Activated CD4-positive, CD25-positive, alpha-beta regulatory T cell treated with anti-CD3 and anti-CD28 coated beads, Interleukin-2, amount 50 U/mL, for 24 hours (primary cell): ENCODE data around the gene ADO.

Experiments used
- ATAC-seq, 2 donors: fragments of 150-1000 bp; cut with Tn5 transposase; one replicate each; pipeline ENCODE4 v1.10.0; 2021; ENCODE audit warnings: mild to moderate bottlenecking in 1 of 2, moderate library complexity in 1 of 2

The ADO gene

DNA sequence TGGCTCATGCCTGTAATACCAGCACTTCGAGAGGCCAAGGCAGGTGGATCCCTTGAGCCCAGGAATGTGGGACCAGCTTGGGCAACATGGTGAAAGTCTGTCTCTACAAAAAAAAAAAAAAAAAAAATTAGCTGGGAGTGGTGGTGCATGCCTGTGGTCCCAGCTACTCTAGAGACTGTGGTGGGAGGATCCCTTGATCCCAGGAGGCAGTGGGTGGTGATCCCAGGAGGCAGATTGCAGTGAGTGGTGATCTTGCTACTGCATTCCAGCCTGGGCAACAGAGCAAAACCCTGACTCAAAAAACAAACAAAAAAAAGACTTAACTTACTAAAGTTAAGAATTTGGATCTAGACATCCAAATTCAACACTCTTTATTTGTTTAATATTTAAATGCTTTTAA lies 10.2 kb upstream of the ADO start:
- ATAC-seq: no peak

DNA sequence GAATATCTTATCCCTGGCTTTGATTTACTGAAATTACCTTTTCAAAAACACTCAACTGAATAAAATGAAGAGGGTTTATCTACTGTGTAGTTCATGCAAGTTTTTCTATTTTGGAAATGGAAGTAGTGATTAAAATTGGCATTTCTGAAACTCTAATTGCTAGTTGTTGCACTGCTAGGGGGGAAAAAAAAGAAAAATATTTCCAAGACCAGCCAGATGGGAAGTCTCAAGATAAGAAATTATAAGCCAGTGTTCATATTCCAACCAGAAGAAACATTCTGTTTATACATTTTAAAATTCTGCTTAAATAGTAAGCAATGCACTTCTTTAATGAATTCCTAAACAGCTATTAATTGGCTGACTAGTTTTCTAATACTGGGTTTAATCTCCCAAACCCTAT lies 9.4 kb upstream of the ADO start:
- ATAC-seq: no peak

DNA sequence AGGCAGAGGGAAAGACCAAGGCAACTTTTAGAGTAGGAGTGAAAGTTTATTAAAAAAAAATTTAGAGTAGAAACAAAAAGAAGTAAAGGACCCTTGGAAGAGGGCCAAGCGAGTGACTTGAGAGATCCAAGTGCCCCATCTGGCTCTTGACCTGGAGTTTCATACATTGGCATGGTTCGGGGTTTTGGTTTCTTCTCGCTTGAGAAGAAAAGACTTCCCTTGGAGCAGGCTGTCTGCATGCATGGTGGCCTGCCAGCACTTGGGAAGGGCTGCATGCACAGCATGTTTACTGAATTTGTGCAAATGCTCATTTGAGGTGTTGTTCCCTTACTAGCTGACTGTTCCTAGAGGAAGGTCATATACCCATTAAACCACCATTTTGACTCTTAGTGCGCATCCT lies 8.8 kb upstream of the ADO start:
- no peak for ATAC-seq

DNA sequence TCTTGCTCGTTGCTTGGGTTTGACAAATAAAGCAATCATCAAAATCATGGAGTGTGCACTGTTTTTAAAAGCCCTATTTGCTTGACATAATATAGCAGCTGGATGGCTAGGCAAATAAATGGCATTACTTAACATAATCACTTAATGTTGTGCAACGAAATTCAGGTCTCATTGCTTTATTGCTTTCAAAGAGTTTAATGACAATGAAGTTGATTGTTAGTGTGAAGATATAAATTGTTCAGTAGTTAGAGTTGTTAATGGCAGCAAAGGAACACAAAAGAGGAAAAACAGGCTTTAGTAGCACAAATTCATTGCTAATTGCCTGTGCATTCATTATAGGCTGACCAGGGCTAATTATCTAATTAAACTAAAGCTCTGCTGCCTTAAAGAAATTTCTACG lies 7.6 kb upstream of the ADO start:
- ATAC-seq: no peak

DNA sequence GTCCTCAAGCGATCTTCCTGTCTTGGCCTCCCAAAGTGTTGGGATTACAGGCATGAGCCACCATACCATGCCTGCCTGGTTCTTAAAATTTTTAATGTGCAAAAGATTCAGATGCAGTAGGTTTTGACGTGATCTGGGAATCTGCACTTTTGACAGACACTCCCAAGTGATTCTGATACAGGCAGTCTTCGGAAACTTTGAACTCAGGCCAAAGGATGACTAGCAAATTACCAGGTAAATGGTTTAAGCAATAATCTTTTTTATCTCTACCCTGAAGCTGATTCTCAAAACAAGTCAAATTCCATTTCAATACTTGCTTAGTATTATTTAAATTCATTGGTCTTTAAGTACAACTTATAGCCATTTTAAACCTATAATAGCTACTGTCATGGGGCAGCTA lies 2.6 kb upstream of the ADO start:
- ATAC-seq: no peak

DNA sequence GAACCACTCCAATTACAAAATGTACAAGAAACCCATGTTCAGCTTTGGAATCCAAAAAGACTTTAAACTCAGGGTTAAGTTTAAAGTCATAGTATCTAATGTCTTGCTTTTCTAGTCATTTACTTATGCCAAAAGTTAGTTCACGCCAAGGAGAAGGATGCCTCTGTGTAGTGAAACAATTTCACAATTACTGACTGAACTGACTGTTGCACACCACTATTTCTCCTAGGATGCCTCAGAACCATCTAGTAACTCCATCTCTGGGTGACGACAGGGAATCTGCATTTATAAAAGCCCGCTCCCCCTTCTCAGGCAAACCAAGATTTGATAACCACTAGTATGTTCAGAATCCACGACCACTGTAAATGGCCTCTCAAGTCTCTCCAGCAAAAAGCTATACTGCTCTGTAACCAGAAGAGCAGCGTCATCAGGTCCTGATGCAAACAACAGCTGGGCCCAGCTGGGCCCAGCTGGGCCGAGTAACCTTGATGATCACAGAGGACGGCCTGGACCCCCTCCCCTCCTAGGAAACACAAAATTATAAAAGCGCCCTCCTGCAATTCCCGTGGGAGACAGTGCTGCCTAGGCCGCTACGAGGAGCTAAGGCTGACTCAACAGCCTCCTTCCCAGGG lies 680 bp upstream of the ADO start:
- no peak for ATAC-seq

DNA sequence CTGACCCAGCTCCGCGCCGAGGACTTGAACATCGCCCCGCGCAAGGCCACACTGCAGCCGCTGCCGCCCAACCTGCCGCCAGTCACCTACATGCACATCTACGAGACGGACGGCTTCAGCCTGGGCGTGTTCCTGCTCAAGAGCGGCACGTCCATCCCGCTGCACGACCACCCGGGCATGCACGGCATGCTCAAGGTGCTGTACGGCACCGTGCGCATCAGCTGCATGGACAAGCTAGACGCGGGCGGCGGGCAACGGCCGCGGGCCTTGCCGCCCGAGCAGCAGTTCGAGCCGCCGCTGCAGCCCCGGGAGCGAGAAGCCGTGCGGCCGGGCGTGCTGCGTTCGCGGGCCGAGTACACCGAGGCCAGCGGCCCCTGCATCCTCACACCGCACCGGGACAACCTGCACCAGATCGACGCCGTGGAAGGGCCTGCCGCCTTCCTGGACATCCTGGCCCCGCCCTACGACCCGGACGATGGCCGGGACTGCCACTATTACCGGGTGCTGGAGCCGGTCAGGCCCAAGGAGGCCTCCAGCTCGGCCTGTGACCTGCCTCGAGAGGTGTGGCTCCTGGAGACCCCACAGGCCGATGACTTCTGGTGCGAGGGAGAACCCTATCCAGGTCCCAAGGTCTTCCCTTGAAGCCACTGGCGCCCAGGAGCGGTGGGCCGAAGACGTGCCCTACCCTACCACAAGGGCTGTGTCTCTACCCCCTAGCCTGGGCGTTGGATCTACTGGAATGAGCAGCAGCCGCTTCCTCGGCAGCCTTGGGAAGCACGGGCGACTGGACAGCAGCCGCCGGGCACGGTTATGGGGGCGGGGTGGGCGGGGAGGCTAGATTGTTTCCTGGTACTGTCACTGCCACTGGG lies 945 bp downstream of the ADO start:
- ATAC-seq: no peak

DNA sequence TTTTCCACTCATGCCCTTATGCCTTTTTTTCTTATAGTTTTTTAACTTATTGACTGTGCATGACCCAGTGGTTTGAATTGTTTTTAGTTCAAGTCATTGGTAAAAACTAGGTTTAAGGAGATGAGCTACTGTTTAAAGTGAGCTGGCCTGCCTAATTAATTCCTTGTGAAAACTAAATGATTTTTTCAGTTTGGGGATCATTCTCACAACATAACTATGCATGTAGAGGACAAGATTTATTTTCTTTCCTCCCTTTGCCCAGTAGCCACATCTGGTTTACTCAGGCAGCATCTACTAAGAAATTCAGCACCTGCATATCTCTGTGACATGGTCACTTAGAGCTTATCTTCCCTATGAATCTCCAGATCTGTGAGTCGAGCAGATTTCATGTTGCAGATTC lies 1.7 kb downstream of the ADO start:
- no peak for ATAC-seq

DNA sequence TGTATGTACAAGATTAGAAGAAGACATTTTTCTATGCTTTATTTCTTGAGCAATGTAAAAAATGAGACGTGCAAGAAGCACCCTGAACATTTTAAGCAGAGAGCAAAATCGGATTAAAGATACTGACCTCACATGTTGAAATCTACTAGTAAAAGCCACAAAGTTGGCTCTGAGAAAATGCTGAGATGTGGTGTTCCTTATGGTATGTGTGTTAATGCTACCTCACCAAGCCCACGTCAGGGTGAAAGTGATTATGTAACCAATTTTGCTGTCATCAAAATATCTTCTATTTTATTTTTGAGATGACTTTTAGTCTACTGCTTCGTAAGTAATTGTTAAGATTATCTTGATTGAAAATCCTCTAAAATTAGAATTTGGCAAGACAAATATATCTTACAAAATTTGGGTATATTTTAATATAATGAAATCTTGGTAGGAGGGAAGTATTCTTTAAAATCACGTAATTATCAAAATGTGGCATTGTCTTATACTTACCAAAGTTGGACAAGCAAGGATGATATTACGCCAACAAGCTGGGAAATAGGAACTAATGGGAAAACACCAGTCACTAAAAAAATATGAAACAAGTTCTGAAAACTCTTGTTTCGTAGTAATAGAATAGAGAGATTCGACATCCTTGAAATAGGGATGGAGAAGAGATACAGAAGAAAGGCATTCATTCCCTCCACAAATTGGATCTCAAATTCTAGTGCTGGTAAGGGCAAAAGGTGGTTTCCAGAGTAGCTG lies 5.8 kb downstream of the ADO start:
- no peak for ATAC-seq

DNA sequence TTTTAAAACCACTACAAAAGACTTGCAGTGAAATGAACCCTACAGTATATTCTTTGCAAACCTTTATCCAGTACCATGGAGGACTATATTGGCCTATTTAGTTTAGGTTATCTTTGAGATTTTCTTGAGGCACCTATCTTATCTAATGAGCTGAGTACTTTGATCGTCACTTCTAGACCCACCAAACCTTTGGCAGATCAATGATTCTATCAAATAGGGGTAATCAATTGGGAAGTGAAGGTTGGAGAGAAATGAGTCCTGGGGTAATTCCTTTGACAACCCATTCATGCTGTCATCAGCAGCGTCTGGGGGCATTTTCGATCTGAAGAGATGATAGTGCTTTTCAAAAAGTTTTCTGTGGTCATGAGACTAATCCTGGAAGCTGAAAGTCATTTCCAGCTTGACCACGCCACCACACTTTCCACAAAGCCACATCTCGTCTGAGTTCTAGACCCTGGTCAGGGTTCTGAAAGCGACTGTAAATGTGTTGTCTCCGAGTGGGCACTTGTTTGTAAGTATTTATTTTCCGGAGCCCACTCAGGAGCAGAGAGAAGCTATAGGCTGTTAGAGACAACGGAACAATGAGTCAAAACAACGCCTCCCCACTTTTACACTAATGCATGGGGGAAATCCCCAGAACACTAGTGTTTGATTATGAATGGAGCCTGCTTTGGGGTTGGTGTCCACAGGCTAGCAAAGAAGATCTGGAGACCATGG lies 6.8 kb downstream of the ADO start:
- peak; percentile 57 to 60 for ATAC-seq

DNA sequence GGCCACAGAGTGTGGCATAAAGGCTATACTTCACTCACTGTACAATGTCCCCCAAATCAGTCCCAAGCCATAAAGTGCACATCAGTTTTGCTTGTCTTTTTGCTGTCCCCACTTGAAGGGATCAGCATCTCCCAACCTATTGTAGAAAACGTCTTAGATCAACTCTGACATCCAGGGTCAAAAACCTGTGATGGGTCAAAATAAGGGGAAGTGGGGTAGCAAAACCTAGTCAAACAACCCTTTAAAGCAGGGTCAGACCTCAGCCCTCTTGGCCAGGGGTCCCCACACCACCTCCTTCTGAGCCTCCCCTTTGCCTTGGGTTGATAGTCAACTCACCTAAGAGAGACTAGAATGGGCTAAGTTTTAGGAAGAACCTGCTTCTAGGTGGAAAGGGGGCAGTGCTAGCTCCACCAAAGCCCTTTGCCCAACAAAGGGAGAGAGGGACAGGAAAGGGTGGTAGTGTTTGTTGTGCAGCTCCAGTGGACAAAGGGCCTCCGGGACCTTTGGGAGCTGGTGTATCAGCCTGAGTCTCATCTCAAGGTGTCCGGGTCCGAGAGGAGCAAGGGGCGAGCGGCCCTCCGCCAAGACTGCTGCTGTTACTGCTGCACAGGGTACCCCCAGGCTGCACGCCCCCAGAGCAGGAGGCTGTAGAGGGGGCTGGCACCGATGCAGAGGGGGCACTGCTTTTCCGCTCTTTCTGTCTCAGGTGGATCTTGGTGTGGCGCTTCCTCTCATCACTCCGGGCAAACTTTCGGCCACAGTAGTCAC lies 8.3 kb downstream of the ADO start:
- no peak for ATAC-seq

DNA sequence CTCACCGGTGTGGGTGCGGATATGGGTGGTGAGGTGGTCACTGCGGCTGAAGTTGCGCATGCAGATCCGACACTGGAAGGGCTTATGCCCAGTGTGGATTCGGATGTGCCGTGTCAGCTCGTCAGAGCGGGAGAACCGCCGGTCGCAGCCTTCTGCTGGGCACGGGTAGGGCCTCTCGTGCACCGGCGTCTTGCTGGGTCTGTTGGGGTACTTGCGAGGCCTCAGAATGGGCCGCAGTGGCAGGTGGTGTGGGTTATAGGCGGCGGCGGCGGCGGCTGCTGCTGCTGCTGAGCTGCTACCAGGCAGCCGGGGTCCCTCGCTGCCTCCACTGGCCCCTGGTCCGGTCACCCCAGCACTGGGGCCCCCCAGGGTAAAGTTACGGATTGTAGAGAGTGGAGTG lies 8.9 kb downstream of the ADO start:
- ATAC-seq: no peak

DNA sequence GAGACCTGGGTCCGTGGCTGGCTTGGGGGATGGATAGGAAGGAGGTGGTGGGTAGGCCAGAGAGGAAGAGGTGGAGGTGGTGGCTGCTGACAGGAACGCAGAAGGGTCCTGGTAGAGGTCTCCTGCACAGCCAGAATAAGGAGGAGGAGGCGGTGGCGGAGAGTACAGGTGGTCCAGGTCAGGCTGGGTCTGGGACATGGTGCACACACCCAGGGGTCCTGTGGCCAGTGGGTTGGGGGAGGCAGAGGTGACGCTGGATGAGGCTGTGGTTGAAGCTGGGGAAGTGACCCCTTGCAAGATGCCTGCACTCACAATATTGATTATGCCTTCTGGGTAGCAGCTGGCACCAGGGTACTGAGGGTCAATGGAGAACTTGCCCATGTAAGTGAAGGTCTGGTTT lies 9.5 kb downstream of the ADO start:
- no peak for ATAC-seq

DNA sequence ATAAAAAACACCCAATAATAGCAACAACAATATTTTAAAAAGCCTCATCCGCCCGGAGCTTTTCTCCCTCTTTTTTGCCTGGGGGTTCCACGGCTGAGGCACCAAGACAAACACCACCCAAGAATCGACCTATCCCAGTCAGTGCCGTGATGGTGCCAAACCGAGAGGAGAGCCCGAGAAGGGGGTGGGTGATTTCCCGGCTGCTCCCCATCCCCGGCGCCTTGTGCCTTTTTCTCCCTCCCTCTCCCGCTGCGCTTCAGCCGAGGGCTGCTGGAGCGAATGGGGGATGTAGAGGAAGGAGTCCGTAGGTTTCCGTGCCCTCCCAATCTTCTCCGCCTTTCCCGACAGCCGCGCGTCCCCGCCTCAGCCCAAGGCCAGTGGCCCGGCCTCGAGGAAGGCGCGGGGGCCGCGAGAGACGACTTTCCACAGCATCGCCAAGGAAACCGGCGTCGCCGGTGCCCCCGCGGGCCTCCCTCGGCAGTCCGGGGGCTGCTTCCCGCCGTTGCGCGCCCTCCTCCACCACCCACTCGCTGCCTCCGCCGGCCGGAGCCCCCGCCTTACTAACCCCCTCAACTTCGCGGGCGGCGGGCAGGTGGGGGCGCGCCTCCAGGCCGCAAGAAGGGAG lies 10.3 kb downstream of the ADO start:
- no peak for ATAC-seq

DNA sequence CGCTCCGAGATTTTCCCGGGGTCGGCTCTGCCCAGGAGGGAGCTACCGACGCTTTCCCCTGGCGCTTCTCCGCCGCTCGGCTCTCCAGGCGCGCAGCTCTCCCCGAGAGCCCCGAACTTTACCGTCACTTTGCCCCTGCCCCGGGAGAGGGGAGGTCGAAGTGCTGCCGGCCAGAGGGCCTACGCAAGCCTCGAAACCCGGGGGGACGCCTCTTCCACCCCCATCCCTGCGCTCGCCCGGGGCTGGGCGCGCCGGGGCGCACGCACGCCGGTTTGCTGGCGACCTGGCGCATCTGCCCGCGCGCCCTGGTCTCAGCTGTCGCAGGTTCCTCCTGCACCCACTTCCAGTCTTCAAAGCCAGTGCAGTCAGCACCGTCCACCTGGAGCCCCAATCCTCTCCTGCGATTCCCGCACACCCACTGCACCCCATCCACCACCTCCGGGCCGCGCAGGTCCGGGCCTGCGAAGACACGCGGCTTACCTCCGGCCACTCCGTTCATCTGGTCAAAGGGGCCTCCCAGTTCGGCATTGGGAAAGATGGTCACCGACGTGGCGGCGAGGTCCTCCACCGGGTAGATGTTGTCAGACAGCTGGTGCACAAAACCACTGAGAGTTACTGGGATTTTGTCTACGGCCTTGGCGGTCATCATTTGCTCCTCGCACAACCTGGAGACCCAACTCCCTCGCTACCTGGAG lies 11.0 kb downstream of the ADO start:
- no peak for ATAC-seq

DNA sequence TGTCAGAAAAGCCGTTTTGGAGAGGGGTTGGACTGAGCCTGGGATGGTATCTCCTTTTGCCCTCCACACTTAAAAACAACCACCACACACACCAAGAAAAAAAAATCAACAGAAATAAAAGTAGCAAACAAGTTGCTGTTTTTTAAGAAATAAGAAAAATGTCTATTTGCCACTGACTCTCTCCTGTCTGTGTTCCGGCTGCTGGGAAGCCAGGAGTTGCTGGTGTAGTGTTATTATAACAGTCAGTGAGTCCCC lies 11.5 kb downstream of the ADO start:
- no peak for ATAC-seq

DNA sequence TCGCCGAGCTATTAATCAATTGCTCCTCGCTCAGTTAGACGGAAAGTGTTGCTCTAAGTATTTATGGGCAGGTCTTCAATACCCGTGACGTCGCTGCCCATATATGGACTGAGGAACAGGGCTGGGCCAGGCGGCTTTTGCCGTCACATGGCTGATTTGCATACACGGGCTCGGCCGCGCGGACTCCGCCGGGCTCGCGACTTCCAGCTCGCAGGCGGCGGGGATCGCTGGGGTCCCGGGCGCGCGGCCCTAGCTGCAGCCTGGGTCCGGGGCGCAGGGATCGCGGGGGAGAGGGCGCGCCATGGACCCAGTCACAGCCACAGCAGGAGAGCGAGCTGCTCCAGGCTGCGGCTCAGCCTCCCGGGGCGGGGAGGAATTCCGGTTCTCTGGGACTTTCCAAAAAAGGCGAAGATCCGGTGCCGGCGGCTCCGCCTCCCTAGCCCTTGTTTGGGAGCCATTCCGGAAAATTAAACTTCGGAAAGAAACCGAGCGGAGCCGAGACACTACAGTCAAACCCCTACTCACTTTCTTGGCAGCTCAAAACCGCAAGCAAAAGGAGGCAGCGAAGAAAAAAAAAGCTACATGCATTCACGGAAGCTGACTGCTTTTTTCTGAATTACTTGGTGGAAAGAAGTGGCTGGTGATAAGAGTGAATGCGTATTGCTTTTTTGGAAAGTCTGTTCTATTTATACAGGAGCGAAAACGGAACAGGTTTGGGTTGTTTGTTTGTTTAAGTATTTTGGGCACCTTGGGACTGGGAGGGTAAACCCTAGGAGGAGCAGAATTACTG lies 12.0 kb downstream of the ADO start, which contains the start of gene EGR2:
EGR2 (minus strand) TSS at position 36 of the 790 bp plus-strand sequence. CDS start 337 bp downstream, outside the sequence.
- ATAC-seq: peak; percentile 76 to 80

DNA sequence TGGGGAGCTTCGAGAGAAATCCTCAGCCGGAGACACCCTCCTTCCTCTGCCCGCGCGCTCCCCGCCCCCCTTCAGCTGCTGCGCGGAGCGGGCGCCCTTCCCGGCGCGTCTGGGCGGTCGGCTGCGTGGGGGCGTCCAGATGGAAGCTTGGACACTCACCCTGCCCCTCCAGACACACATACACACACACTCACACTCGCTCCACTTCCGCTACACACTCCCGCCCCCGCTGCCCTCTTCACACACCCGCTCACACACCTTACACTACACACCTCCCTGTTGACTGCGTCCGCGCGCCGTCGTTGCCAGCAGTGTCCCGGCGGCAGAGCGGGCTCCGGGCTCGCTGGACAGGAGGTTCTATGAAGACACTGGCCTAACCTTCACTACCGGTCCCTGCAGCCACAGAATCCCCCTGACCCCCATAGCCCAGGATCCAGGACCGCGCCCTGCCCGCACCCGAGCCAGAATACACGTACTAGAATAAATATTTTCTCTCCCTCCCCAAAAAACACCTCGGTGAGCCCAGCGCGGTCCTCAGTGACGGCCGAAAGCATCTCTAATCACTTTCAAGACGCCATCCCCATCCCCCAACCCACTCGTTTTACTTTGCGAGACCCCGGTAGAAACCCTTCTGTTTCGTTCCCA lies 12.7 kb downstream of the ADO start:
- peak; percentile 1 to 2 for ATAC-seq

DNA sequence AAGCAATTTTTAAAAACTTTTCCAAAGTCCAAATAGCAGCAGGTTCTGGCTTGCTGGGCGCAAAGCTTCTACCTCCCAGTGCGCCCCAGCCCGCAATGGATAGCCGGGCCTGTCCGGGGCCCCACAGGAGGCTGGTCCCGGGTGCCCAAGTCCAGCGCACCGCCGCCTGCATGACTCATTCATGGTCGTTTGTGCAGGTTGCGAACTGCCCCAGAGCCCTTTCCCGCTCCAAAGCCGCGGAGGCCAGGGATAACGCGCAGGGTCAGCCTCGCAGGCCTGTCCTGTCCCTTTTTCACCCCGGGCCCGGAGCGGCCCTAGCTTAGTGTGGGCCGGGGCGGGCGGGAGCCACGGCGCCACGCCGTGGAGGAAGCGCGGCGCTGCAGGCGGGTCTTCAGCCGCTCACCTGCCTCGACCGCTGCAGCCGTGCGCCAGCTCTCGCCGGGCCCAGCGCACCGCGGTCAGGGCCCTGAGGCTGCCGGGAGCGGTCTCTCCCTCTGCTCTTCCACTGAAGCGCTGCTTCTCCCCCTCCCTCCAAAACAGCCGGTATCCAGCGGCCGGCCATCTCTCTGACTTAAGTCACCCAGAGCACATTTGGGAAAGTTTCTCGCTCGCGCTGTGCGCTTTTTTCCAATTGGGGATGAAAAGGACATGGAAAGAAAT lies 13.4 kb downstream of the ADO start:
- peak; percentile 22 to 29 for ATAC-seq
